Neural progenitor cell (in vitro differentiated cells): ENCODE measurements around the gene PLK5. TPM values are rescaled to one million over a fixed set of nuclear protein-coding genes. Genes with fewer than 3 reads are reported as not detected.

Source experiments
- DNase-seq: peaks from one replicate; pipeline ENCODE4 v3.0.0-alpha.2; 2016; ENCODE audit warnings: low spot score
- H2AFZ ChIP-seq: fragments of 200-600 bp; sonication (generic); replicated peaks from 2 replicates; pipeline ENCODE4 v1.6.1; 2016; ENCODE audit warnings: antibody characterized with exemption
- H3F3A ChIP-seq: fragments of 200-600 bp; sonication (generic); 2 replicates; pipeline ENCODE4 v1.6.1; 2016; ENCODE audit warnings: antibody characterized with exemption, low read depth
- H3K27ac ChIP-seq: fragments of 200-600 bp; sonication (generic); 2 replicates; pipeline ENCODE4 v1.5.1; 2016; ENCODE audit warnings: mild to moderate bottlenecking
- H3K27me3 ChIP-seq: fragments of 200-600 bp; sonication (generic); 2 replicates; pipeline ENCODE4 v1.6.1; 2016; ENCODE audit warnings: mild to moderate bottlenecking, moderate library complexity
- H3K36me3 ChIP-seq: fragments of 200-600 bp; sonication (generic); 2 replicates; pipeline ENCODE4 v1.5.1; 2016
- H3K4me1 ChIP-seq: fragments of 200-600 bp; sonication (generic); 2 replicates; pipeline ENCODE4 v1.6.1; 2016; ENCODE audit warnings: mixed run types
- H3K4me2 ChIP-seq: fragments of 200-600 bp; sonication (generic); 2 replicates; pipeline ENCODE4 v1.6.1; 2016
- H3K4me3 ChIP-seq: fragments of 200-600 bp; sonication (generic); 2 replicates; pipeline ENCODE4 v1.5.1; 2016
- H3K79me2 ChIP-seq: fragments of 200-600 bp; sonication (generic); 2 replicates; pipeline ENCODE4 v1.6.1; 2016; ENCODE audit warnings: low read depth
- H3K9ac ChIP-seq: fragments of 200-600 bp; sonication (generic); 2 replicates; pipeline ENCODE4 v1.6.1; 2016
- H3K9me3 ChIP-seq: fragments of 200-600 bp; sonication (generic); 2 replicates; pipeline ENCODE4 v1.5.1; 2016; ENCODE audit warnings: low read depth
- H4K20me1 ChIP-seq: fragments of 200-600 bp; sonication (generic); 2 replicates; pipeline ENCODE4 v1.6.1; 2016; ENCODE audit warnings: low read depth
- H3K27ac Mint-ChIP-seq: 3 replicates; pipeline ENCODE4 v1.8.0; 2021; ENCODE audit warnings: mixed read lengths
- H3K27me3 Mint-ChIP-seq: 2 replicates; pipeline ENCODE4 v1.8.0; 2022; ENCODE audit warnings: low read depth, mild to moderate bottlenecking, inconsistent platforms, moderate library complexity, mixed read lengths; ENCODE audit not compliant: insufficient read depth
- H3K36me3 Mint-ChIP-seq: 3 replicates; pipeline ENCODE4 v1.8.0; 2021; ENCODE audit warnings: mixed read lengths
- H3K4me1 Mint-ChIP-seq: 3 replicates; pipeline ENCODE4 v1.8.0; 2021; ENCODE audit warnings: mixed read lengths
- H3K4me3 Mint-ChIP-seq: 3 replicates; pipeline ENCODE4 v1.8.0; 2021; ENCODE audit warnings: mild to moderate bottlenecking, moderate library complexity, mixed read lengths
- H3K9me3 Mint-ChIP-seq: 3 replicates; pipeline ENCODE4 v1.8.0; 2020; ENCODE audit warnings: mixed read lengths
- CTCF ChIP-seq: fragments of 200-600 bp; sonication (generic); IDR thresholded peaks from 2 replicates; pipeline ENCODE4 v1.5.1; 2017; ENCODE audit warnings: antibody characterized with exemption, mild to moderate bottlenecking
- EZH2 ChIP-seq: fragments of 200-600 bp; sonication (generic); IDR thresholded peaks from 2 replicates; pipeline ENCODE4 v1.6.1; 2017; ENCODE audit warnings: antibody characterized with exemption, mild to moderate bottlenecking, moderate library complexity
- EZH2phosphoT487 ChIP-seq: fragments of 200-600 bp; sonication (generic); IDR thresholded peaks from 2 replicates; pipeline ENCODE4 v1.6.1; 2017; ENCODE audit warnings: antibody characterized with exemption
- total RNA-seq: library from RNA; depleted of rRNA; stranded (reverse); fragments of >200 nt; gene quantifications from 2 replicates; pipeline ENCODE4 v1.2.3, GENCODE V29; 2015; ENCODE audit warnings: low replicate concordance

Gene PLK5
- total RNA-seq, 1 donor from 2014 or later = not detected

- Mint-ChIP-seq H3K9me3 (no peaks in the 10 kb centered on the region), H3K4me3 (no peak overlapping the region), H3K4me1 (no peaks in the 10 kb centered on the region), H3K27ac (no peak overlapping the region), H3K36me3 (no peaks in the 10 kb centered on the region), H3K27me3 (peaks cover 2% of the 10 kb centered on the region)
- Histone ChIP-seq H3K79me2 (no peaks in the 10 kb centered on the region), H3F3A (no peaks in the 10 kb centered on the region), H3K4me1 (no peaks in the 10 kb centered on the region), H4K20me1 (no peaks in the 10 kb centered on the region), H2AFZ (no peak overlapping the region), H3K4me2 (no peak overlapping the region), H3K27ac (no peak overlapping the region), H3K9me3 (no peaks in the 10 kb centered on the region), H3K4me3 (no peak overlapping the region), H3K36me3 (no peaks in the 10 kb centered on the region), H3K9ac (no peak overlapping the region), H3K27me3 (peaks cover 13% of the 10 kb centered on the region)
- TF ChIP-seq EZH2 (no peak), EZH2phosphoT487 (no peak), CTCF (no peak)
- no peak for DNase-seq
These were observed 7.7 kb downstream of the PLK5 start for GRCh38 chr19:1531587-1531986.

- Histone ChIP-seq H3K27me3 (peaks cover 9% of the 10 kb centered on the region), H2AFZ (no peak overlapping the region), H3K9ac (no peak overlapping the region), H3K27ac (no peak overlapping the region), H3K4me3 (no peak overlapping the region), H3F3A (no peaks in the 10 kb centered on the region), H3K4me1 (no peaks in the 10 kb centered on the region), H4K20me1 (no peaks in the 10 kb centered on the region), H3K79me2 (no peaks in the 10 kb centered on the region), H3K36me3 (no peaks in the 10 kb centered on the region), H3K9me3 (no peaks in the 10 kb centered on the region), H3K4me2 (no peak overlapping the region)
- peaks cover 2% of the 10 kb centered on the region for H3K27me3 Mint-ChIP-seq
- no peaks in the 10 kb centered on the region for H3K36me3 Mint-ChIP-seq
- TF ChIP-seq EZH2phosphoT487 = no peak
- no peak for TF ChIP-seq CTCF
- TF ChIP-seq EZH2 = no peak
- H3K9me3 Mint-ChIP-seq = no peaks in the 10 kb centered on the region
- no peak for DNase-seq
- H3K4me1 Mint-ChIP-seq = no peaks in the 10 kb centered on the region
- H3K4me3 Mint-ChIP-seq = no peak overlapping the region
- no peak overlapping the region for H3K27ac Mint-ChIP-seq
These were observed 8.1 kb downstream of the PLK5 start for GRCh38 chr19:1532003-1532402.

- Histone ChIP-seq H3K9ac (no peak overlapping the region), H3K4me3 (no peak overlapping the region), H3K36me3 (no peaks in the 10 kb centered on the region), H2AFZ (no peak overlapping the region), H4K20me1 (no peaks in the 10 kb centered on the region), H3K79me2 (no peaks in the 10 kb centered on the region), H3K4me1 (no peaks in the 10 kb centered on the region), H3K4me2 (no peak overlapping the region), H3K27me3 (no peaks in the 10 kb centered on the region), H3F3A (no peaks in the 10 kb centered on the region), H3K27ac (no peak overlapping the region), H3K9me3 (no peaks in the 10 kb centered on the region)
- H3K9me3 Mint-ChIP-seq = no peaks in the 10 kb centered on the region
- H3K4me3 Mint-ChIP-seq = no peak overlapping the region
- no peak for DNase-seq
- TF ChIP-seq EZH2 (no peak), CTCF (no peak), EZH2phosphoT487 (no peak)
- H3K27ac Mint-ChIP-seq = peak overlapping the region; percentile 87
- H3K27me3 Mint-ChIP-seq = peaks cover 2% of the 10 kb centered on the region
- H3K36me3 Mint-ChIP-seq = no peaks in the 10 kb centered on the region
- no peaks in the 10 kb centered on the region for H3K4me1 Mint-ChIP-seq
These were observed 9.8 kb downstream of the PLK5 start for GRCh38 chr19:1533510-1534150.
